Fibroblast of lung (primary cell): ENCODE results near the gene ERBB3. TPM values are rescaled to one million over a fixed set of nuclear protein-coding genes. Genes with fewer than 3 reads are reported as not detected.
A peak's percentile ranks its signal among the peaks of the same experiment; 100 is the strongest.

ENCODE experiments used
- DNase-seq, 2 donors: peaks; one replicate each; pipeline versions ENCODE4 v3.0.0 to v3.0.0-alpha.2; 2010; ENCODE audit warnings: low read depth in 2 of 2
- H2AFZ ChIP-seq: 2 replicates; pipeline ENCODE4 v1.5.1; 2012; ENCODE audit warnings: low read length, control low read depth, inconsistent platforms
- H3K27ac ChIP-seq: 2 replicates; pipeline ENCODE4 v1.5.1; 2011; ENCODE audit warnings: low read length, control low read depth; ENCODE audit not compliant: insufficient read depth
- H3K27me3 ChIP-seq: 2 replicates; pipeline ENCODE4 v1.5.1; 2011; ENCODE audit warnings: mild to moderate bottlenecking, low read length; ENCODE audit not compliant: control insufficient read depth, insufficient read depth
- H3K36me3 ChIP-seq: 2 replicates; pipeline ENCODE4 v1.5.1; 2011; ENCODE audit warnings: low read length; ENCODE audit not compliant: control insufficient read depth, insufficient read depth
- H3K4me1 ChIP-seq: 2 replicates; pipeline ENCODE4 v1.5.1; 2011; ENCODE audit warnings: low read length; ENCODE audit not compliant: control insufficient read depth, insufficient read depth; ENCODE audit errors: extremely low read depth
- H3K4me2 ChIP-seq: 2 replicates; pipeline ENCODE4 v1.5.1; 2011; ENCODE audit warnings: low read length, control low read depth; ENCODE audit not compliant: insufficient read depth; ENCODE audit errors: extremely low read depth
- H3K4me3 ChIP-seq, 4 experiments: fragments of 200-600 bp in 1 of 4; sonication (generic) in 1 of 4; replicated peaks in 1 of 4; 2 replicates each; pipeline ENCODE4 v1.5.1; 2011 to 2016; ENCODE audit warnings: low read length in 4 of 4, low read depth in 3 of 4, mild to moderate bottlenecking in 3 of 4, control low read depth in 2 of 4, inconsistent platforms in 1 of 4, mixed read lengths in 1 of 4; ENCODE audit not compliant: insufficient read depth in 1 of 4; ENCODE audit errors: control extremely low read depth in 1 of 4
- H3K79me2 ChIP-seq: 2 replicates; pipeline ENCODE4 v1.5.1; 2012; ENCODE audit warnings: mild to moderate bottlenecking, low read length, inconsistent platforms; ENCODE audit not compliant: control insufficient read depth, insufficient read depth
- H3K9ac ChIP-seq: 2 replicates; pipeline ENCODE4 v1.5.1; 2011; ENCODE audit warnings: mild to moderate bottlenecking, low read length, control low read depth; ENCODE audit not compliant: insufficient read depth
- H3K9me3 ChIP-seq: 2 replicates; pipeline ENCODE4 v1.5.1; 2012; ENCODE audit warnings: low read depth, low read length; ENCODE audit not compliant: control insufficient read depth, insufficient read depth
- H4K20me1 ChIP-seq: 2 replicates; pipeline ENCODE4 v1.5.1; 2011; ENCODE audit warnings: low read length; ENCODE audit not compliant: control insufficient read depth, insufficient read depth; ENCODE audit errors: extremely low read depth
- CTCF ChIP-seq, 2 donors: IDR thresholded peaks in 1 of 2; conservative IDR thresholded peaks in 1 of 2; 1 replicate in 1 of 2; 2 replicates in 1 of 2; pipeline ENCODE4 v1.5.1; 2011 to 2012; ENCODE audit warnings: low read length in 2 of 2, control low read depth in 1 of 2, inconsistent platforms in 1 of 2, low read depth in 1 of 2, mild to moderate bottlenecking in 1 of 2
- EZH2 ChIP-seq: IDR thresholded peaks from 2 replicates; pipeline ENCODE4 v1.5.1; 2012; ENCODE audit warnings: low read length, control low read depth, mild to moderate bottlenecking; ENCODE audit errors: missing control alignments
- polyA plus RNA-seq, 2 donors: library from polyadenylated mRNA; depleted of rRNA in 1 of 2; stranded (reverse) in 1 of 2; unstranded in 1 of 2; fragments of >200 nt; gene quantifications; 2 replicates each; pipeline ENCODE4 v1.2.1, GENCODE V29; 2011 to 2012; ENCODE audit warnings: missing spikeins in 1 of 2
- total RNA-seq: library from RNA; depleted of rRNA; stranded (reverse); fragments of >200 nt; gene quantifications from 2 replicates; pipeline ENCODE4 v1.2.1, GENCODE V29; 2014

The ERBB3 gene
- total and polyA plus RNA-seq, 2 donors (not counting 1 experiment from before 2014, with no cell fraction given), result 0.66 to 0.92 TPM

GRCh38 chr12:56080556-56081138 lies 682 bp downstream of the ERBB3 start:
- Histone ChIP-seq H2AFZ (no peak overlapping the region), H3K4me2 (peak overlapping the region; percentile 96)
- DNase-seq, result no peak

GRCh38 chr12:56081393-56082347 lies 1.7 kb downstream of the ERBB3 start:
- no peaks in the 10 kb centered on the region for H4K20me1 ChIP-seq
- no peak overlapping the region for H3K9ac ChIP-seq
- no peak overlapping the region for H3K4me2 ChIP-seq
- no peak overlapping the region for H3K27ac ChIP-seq
- H2AFZ ChIP-seq, result no peak overlapping the region
- H3K79me2 ChIP-seq, result no peaks in the 10 kb centered on the region
- no peaks in the 10 kb centered on the region for H3K9me3 ChIP-seq
- peaks cover 26% of the 10 kb centered on the region for H3K27me3 ChIP-seq
- no peaks in the 10 kb centered on the region for H3K36me3 ChIP-seq
- TF ChIP-seq EZH2 (no peak), CTCF (conservative IDR thresholded peaks at IDR 0.05 in 1 of 2, IDR thresholded peaks at IDR 0.05 in 1 of 2; ENCODE audit: low read depth in 1 of 2, low read length in 2 of 2) (no peak)
- DNase-seq, result no peak
- H3K4me1 ChIP-seq, result no peaks in the 10 kb centered on the region
- H3K4me3 ChIP-seq, result no peak overlapping the region

More at GRCh38 chr12:56080556-56081138, 682 bp downstream of the ERBB3 start:
- Histone ChIP-seq H3K27ac (no peak overlapping the region), H3K27me3 (peaks cover 26% of the 10 kb centered on the region), H3K4me3 (peak overlapping the region in 2 of 4 experiments; percentile 55 to 72), H3K9me3 (no peaks in the 10 kb centered on the region), H3K79me2 (no peaks in the 10 kb centered on the region), H4K20me1 (no peaks in the 10 kb centered on the region), H3K36me3 (no peaks in the 10 kb centered on the region), H3K4me1 (no peaks in the 10 kb centered on the region), H3K9ac (no peak overlapping the region)
- TF ChIP-seq EZH2, result no peak
- no peak for TF ChIP-seq CTCF (conservative IDR thresholded peaks at IDR 0.05 in 1 of 2, IDR thresholded peaks at IDR 0.05 in 1 of 2; ENCODE audit: low read depth in 1 of 2, low read length in 2 of 2)

- Histone ChIP-seq H3K4me2 (no peak overlapping the region), H3K4me1 (no peaks in the 10 kb centered on the region), H4K20me1 (no peaks in the 10 kb centered on the region), H3K27ac (no peak overlapping the region), H3K79me2 (no peaks in the 10 kb centered on the region), H3K9ac (no peak overlapping the region), H3K36me3 (no peaks in the 10 kb centered on the region), H3K27me3 (peaks cover 26% of the 10 kb centered on the region), H3K9me3 (no peaks in the 10 kb centered on the region), H3K4me3 (no peak overlapping the region), H2AFZ (no peak overlapping the region)
- no peak for DNase-seq
- TF ChIP-seq EZH2, result no peak
- TF ChIP-seq CTCF (conservative IDR thresholded peaks at IDR 0.05 in 1 of 2, IDR thresholded peaks at IDR 0.05 in 1 of 2; ENCODE audit: low read depth in 1 of 2, low read length in 2 of 2), result no peak
Observed at GRCh38 chr12:56082382-56082781, 2.4 kb downstream of the ERBB3 start.
